Kidney (tissue), 14 donors: Measurements from ENCODE around the gene ROR1. TPM values are rescaled to one million over a fixed set of nuclear protein-coding genes. Genes with fewer than 3 reads are reported as not detected.

ENCODE experiments used
- DNase-seq, 5 donors: peaks; one replicate each; pipeline ENCODE4 v3.0.0-alpha.2; 2013 to 2020
- FAIRE-seq: peaks from 2 replicates; lab custom pipeline; 2012; peaks lifted over from hg19 to GRCh38; lab: Jason Lieb, UNC
- H3K27ac ChIP-seq, 2 donors: one replicate each; pipeline ENCODE4 v1.7.0; 2013; ENCODE audit warnings: low read depth in 2 of 2, low read length in 2 of 2, inconsistent platforms in 1 of 2
- H3K27me3 ChIP-seq: one replicate; pipeline ENCODE4 v1.7.1; 2013; ENCODE audit warnings: low read length, inconsistent platforms; ENCODE audit not compliant: control insufficient read depth, insufficient read depth
- H3K36me3 ChIP-seq, 3 donors: one replicate each; pipeline versions ENCODE4 v1.7.0 to v1.7.1; 2013; ENCODE audit warnings: low read length in 3 of 3, control low read depth in 1 of 3, inconsistent platforms in 1 of 3; ENCODE audit not compliant: insufficient read depth in 3 of 3, control insufficient read depth in 2 of 3
- H3K4me1 ChIP-seq, 3 donors: one replicate each; pipeline versions ENCODE4 v1.7.0 to v1.7.1; 2013; ENCODE audit warnings: low read length in 3 of 3, inconsistent platforms in 1 of 3, low read depth in 1 of 3; ENCODE audit not compliant: control insufficient read depth in 2 of 3, insufficient read depth in 2 of 3
- H3K4me3 ChIP-seq, 3 donors: one replicate each; pipeline versions ENCODE4 v1.7.0 to v1.8.1; 2013; ENCODE audit warnings: low read length in 3 of 3, control low read depth in 1 of 3, inconsistent platforms in 1 of 3
- H3K9ac ChIP-seq, 3 donors: one replicate each; pipeline versions ENCODE4 v1.7.0 to v1.7.1; 2013; ENCODE audit warnings: low read length in 3 of 3, control low read depth in 1 of 3, inconsistent platforms in 1 of 3
- H3K9me3 ChIP-seq, 3 donors: one replicate each; pipeline versions ENCODE4 v1.7.0 to v1.7.1; 2013; ENCODE audit warnings: low read length in 3 of 3, control low read depth in 1 of 3, inconsistent platforms in 1 of 3; ENCODE audit not compliant: control insufficient read depth in 2 of 3, insufficient read depth in 1 of 3
- intact Hi-C: fragments of 100-400 bp; cut with DNase I; formaldehyde crosslinking; loops from one replicate; pipeline ENCODE4 v1.11.1; 2022
- polyA plus RNA-seq: library from polyadenylated mRNA; stranded (reverse); fragments of 350-450 nt; fragmentation: Illumina TruSeq; extraction: RNeasy Lipid Tissue Mini Kit (QIAGEN cat#74804); gene quantifications from one replicate; pipeline ENCODE4 v1.2.3, GENCODE V29; 2014; ENCODE audit warnings: low read depth, low replicate concordance; ENCODE audit not compliant: insufficient read depth
- total RNA-seq: library from RNA; stranded (reverse); fragmentation: NEBNext Ultra II Directional; extraction: Animal tissue kit (Norgen Biotek cat#: 25700); gene quantifications from one replicate; pipeline ENCODE4 v1.2.1, GENCODE V29; 2021
- TF ChIP-seq, protein P1 (sequence below): IDR thresholded peaks from 3 replicates; pipeline ENCODE4 v1.5.1; 2012; ENCODE audit warnings: mild to moderate bottlenecking, moderate library complexity, borderline replicate concordance; ENCODE audit not compliant: insufficient read depth; ENCODE audit errors: extremely low read depth
- donor health status: control.
- donor health status: control.
- donor health status: control.
- donor health status: control.
- donor health status: control.
- donor health status: DM: yes; HTN: yes; CAD: no.
- donor health status: Normal renal cell carcinoma (clear cell type).

Gene ROR1
- total and polyA plus RNA-seq, 2 donors from 2014 or later: 0.77 to 8.0 TPM

DNA sequence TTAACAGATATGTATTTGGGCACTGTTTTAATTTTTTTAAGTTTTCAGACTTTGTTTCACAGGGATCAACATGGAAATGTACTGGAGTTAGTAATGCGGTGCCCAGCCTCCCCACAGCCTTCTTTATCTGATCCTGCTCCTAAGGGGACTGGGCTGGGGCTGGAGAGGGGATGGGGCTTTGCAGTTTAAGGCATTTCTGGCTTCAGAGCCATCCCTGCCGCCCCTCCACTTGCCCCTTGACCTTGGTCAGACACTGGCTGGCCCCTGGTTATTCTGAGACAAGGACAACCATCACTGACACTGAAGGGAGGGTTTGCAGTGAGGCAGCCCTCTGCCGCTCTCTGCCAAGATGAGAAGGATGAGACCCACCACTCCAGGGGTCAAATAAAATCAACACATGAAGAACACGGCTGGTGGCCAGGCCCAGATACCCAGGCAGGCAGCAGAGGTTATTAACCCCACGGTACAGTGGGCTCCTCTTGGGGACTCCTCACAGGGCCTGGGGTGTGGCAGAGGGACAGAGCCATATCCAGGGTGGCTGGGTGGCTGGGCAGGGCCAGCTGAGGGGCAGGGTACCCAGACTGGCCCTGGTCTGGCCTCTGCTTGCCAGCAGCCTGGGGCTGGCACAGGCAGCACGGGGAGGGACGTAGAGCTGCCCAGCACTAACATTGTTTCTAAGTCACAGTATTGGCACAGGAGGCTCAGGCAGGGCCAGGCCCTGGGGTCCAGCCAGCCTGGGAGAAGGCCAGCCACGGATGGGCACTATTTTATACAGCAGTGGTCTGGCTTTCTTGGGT, 422.5 kb downstream of the ROR1 start:
- no peak overlapping the region for H3K9ac ChIP-seq
- peaks cover 0 to 7% (median 0%) of the 10 kb centered on the region in 3 donors for H3K4me1 ChIP-seq
- intact Hi-C loops: no loop called here
- DNase-seq (no peak), FAIRE-seq (no peak)
- no peaks in the 10 kb centered on the region for H3K27me3 ChIP-seq
- no peak overlapping the region for H3K4me3 ChIP-seq
- TF ChIP-seq, protein P1, sequence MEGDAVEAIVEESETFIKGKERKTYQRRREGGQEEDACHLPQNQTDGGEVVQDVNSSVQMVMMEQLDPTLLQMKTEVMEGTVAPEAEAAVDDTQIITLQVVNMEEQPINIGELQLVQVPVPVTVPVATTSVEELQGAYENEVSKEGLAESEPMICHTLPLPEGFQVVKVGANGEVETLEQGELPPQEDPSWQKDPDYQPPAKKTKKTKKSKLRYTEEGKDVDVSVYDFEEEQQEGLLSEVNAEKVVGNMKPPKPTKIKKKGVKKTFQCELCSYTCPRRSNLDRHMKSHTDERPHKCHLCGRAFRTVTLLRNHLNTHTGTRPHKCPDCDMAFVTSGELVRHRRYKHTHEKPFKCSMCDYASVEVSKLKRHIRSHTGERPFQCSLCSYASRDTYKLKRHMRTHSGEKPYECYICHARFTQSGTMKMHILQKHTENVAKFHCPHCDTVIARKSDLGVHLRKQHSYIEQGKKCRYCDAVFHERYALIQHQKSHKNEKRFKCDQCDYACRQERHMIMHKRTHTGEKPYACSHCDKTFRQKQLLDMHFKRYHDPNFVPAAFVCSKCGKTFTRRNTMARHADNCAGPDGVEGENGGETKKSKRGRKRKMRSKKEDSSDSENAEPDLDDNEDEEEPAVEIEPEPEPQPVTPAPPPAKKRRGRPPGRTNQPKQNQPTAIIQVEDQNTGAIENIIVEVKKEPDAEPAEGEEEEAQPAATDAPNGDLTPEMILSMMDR: no peak
- no peak overlapping the region for H3K27ac ChIP-seq
- H3K9me3 ChIP-seq: no peaks in the 10 kb centered on the region
- no peaks in the 10 kb centered on the region for H3K36me3 ChIP-seq

DNA sequence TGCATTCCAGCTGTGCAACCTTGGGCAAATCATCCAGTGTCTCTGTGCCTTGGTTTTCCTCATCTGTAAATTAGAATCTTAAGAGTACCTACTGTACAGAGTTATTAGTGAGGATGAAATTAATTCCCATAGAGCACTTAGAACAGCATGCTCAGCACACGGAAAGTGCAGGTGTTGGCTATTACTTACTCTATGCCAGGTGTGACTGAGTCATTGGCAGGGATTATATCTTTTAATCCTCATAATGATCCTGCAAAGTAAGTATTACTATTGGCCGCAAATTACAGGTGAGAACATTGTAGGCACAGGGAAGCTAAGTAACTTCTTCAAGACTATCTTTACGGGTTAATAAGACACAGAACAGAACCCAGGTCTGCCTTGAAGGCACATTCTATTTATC, 423.3 kb downstream of the ROR1 start:
- intact Hi-C loops: no loop called here

GRCh38 chr1:64199154-64199553, 425.3 kb downstream of the ROR1 start:
- H3K4me1 ChIP-seq: peaks cover 0 to 7% (median 0%) of the 10 kb centered on the region in 3 donors
- no peak for DNase-seq
- H3K27me3 ChIP-seq: no peaks in the 10 kb centered on the region
- no peaks in the 10 kb centered on the region for H3K36me3 ChIP-seq
- H3K4me3 ChIP-seq: no peak overlapping the region
- intact Hi-C loops: no loop called here
- TF ChIP-seq, protein P1: no peak
- H3K9me3 ChIP-seq: no peaks in the 10 kb centered on the region
- H3K9ac ChIP-seq: no peak overlapping the region
- H3K27ac ChIP-seq: no peak overlapping the region
- no peak for FAIRE-seq

More for the DNA sequence above, 423.3 kb downstream of the ROR1 start:
- Histone ChIP-seq H3K36me3 (no peaks in the 10 kb centered on the region), H3K27ac (no peak overlapping the region), H3K9ac (no peak overlapping the region), H3K9me3 (no peaks in the 10 kb centered on the region), H3K27me3 (no peaks in the 10 kb centered on the region), H3K4me3 (no peak overlapping the region), H3K4me1 (peaks cover 0 to 7% (median 0%) of the 10 kb centered on the region in 3 donors)
- no peak for FAIRE-seq
- DNase-seq: no peak
- TF ChIP-seq, protein P1: no peak
